ENCODE results near the gene GALR3.

Gene GALR3

DNA sequence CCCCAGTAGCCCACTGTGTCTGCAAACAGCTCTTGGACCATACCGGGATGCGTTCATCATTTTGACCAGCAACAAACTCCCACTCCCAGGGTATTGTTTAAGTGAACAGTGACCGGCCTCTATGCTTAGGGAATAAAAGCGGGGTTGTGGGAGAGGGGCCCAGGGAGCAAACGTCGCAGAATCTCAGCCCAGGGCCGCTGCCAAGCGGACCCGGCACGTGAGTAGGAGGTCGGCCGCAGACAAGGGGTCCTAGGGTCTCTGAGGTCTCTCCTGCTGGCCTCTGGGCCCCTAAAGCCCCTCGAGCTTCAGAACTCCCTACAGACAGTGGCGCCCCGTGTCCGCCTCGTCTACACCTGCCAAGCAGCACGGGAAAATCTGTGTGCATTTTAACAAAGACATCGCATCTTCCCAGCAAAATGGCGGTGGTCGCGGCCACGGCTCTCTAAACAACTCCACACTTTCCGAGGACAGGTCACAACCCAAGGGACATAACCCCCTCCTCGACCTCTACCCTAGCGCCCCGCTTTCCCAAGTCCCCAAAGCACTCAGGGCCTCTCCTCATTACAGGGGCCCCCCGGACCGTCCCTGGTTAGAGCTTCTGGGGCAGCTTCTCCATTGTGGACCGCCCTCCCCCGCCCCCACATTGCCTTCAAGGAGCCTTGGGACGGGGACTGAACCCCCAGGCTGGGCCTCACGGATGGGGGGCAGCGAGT, 19.4 kb upstream of the GALR3 start:
- no peak for DNase-seq

DNA sequence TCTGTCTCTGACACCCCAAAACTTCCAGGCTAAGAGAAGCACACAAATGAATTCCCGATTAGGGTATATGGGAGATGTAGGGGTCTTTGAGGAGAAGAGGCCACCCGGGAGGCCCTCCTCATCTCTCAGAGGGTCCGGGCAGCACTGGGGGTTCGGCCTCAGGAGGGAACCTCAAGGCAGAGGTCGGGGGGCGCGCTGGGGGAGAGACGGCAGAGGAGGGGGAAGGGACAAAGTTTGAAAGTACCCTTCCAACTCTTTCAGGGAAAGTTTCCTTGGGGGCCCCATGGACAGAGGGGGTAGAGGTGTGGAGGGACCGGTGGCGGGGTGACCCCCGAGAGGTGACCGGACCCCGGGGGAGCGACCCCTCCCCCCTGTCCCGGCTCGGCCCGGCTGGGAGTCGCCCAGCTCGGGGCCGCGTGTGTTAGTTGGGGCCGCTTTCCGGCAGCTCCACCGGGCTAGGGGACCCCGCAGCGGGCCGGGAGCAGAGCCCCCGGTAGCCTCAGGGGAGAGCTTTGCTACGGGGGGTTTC, 18.8 kb upstream of the GALR3 start:
- DNase-seq = no peak

DNA sequence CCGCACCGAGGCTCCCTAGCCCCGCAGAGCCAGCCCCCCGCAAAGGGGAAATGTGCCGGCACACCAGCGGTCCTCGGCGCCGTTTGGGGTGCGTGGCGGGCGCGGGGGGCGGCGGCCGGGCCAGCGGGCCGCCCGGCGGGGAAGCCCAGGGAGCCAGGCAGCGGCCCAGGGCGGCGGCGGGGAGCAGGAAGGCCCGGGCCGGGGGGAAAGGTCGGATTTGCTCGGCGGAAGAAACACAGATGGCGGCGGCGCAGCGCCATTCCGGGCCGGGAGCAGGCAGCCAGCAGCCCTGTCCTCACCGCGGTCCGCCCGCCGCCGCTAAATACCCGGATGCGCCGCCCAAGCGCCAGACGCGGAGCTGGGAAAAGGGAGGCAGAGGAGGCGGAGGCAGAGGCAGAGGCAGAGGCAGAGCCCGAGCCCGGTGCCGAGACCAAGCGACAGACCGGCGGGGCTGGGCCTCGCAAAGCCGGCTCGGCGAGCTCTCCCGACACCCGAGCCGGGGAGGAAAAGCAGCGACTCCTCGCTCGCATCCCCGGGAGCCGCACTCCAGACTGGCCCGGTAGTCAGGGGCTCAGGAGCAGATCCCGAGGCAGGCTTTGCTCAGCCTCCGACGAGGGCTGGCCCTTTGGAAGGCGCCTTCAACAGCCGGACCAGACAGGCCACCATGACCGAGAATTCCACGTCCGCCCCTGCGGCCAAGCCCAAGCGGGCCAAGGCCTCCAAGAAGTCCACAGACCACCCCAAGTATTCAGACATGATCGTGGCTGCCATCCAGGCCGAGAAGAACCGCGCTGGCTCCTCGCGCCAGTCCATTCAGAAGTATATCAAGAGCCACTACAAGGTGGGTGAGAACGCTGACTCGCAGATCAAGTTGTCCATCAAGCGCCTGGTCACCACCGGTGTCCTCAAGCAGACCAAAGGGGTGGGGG, 18.0 kb upstream of the GALR3 start:
- DNase-seq = peak; percentile 34

DNA sequence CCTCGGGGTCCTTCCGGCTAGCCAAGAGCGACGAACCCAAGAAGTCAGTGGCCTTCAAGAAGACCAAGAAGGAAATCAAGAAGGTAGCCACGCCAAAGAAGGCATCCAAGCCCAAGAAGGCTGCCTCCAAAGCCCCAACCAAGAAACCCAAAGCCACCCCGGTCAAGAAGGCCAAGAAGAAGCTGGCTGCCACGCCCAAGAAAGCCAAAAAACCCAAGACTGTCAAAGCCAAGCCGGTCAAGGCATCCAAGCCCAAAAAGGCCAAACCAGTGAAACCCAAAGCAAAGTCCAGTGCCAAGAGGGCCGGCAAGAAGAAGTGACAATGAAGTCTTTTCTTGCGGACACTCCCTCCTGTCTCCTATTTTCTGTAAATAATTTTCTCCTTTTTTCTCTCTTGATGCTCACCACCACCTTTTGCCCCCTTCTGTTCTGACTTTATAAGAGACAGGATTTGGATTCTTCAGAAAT, 17.3 kb upstream of the GALR3 start:
- DNase-seq = no peak

DNA sequence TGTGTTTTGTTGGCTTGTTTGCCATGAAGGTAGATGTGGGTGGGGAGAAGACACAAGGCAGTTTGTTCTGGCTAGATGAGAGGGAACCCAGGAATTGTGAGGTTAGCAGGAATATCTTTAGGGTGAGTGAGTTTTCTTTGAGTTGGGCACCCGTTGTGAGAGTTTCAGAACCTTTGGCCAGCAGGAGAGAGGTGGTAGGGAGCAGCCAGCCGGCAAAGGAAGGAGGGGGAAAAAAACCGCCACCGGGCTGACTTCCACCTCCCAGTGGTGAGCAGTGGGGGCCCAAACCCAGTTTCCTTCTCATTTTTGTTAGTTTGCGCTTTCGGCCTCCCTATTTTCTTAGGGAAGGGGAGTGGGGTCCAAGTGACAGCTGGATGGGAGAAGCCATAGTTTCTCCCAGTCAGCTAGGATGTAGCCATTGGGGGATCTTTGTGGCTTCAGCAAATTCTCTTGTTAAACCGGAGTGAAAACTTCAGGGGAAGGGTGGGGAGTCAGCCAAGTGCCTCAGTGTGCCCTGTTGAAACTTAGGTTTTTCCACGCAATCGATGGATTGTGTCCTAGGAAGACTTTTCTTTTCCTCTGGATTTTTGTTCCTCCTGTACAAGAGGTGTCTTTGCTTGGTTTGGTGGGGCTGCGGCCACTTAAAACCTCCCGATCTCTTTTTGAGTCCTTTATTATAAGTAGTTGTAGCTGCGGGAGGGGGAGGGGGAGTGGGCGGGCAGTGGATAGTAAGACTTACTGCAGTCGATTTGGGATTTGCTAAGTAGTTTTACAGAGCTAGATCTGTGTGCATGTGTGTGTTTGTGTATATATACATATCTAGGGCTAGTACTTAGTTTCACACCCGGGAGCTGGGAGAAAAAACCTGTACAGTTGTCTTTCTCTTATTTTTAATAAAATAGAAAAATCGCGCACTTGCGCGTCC, 16.5 kb upstream of the GALR3 start:
- DNase-seq = no peak

DNA sequence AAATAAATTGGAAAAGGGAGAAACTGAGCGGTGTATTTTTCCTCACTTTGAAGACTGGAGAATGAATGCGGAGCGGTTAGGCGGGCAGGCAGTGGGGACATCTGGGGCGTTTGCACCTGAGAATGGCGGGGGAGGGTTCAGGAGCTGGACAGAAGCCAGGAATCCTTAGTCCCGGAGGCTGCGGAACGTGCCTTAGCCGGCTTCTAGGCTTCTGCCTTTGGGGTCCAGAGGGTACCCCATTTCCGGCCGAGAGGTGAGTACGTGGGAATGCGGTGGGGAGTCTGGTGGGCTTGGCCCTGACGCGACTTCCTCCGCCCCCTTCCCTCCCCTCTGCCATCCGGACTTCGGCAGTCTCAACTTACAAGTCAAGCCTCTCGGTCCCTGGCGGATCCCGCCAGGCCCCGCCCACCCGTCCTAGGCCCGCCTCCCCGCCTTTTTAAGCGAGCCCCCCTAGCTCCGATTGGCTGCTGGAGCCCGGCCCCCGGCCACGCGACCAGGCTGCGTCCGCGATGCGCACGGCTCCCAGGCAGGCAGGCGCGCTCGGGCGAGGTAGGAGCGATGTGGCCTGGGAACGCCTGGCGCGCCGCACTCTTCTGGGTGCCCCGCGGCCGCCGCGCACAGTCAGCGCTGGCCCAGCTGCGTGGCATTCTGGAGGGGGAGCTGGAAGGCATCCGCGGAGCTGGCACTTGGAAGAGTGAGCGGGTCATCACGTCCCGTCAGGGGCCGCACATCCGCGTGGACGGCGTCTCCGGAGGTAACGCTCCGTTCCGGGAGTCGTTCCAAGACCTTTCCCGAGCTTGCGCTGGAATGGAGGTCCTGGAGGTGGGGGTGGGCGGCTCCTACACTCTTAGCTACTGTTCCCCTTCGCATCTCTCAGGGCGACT, 15.5 kb upstream of the GALR3 start, which contains the start of gene GCAT:
GCAT (plus strand) TSS at position 525 of the 884 bp plus-strand sequence; CDS start at position 559, 34 bp downstream.
- DNase-seq = peak; percentile 77

DNA sequence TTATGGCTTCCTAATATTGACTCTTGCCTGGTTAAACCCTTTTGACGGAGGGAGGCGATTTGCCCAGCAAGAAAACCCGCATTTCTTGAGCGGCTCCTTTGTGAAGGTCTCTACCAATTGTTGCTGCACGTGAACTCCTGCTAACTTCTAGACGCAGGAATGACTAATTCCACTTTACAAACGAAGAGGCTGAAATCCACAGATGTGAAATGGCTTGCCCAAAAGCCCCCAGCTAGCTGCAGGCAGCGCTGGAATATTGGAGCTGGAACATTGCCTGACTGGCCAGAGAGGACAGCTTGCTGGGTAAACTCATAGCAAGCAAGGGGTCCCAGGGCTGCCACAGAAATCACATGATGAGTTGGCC, 14.9 kb upstream of the GALR3 start:
- no peak for DNase-seq

DNA sequence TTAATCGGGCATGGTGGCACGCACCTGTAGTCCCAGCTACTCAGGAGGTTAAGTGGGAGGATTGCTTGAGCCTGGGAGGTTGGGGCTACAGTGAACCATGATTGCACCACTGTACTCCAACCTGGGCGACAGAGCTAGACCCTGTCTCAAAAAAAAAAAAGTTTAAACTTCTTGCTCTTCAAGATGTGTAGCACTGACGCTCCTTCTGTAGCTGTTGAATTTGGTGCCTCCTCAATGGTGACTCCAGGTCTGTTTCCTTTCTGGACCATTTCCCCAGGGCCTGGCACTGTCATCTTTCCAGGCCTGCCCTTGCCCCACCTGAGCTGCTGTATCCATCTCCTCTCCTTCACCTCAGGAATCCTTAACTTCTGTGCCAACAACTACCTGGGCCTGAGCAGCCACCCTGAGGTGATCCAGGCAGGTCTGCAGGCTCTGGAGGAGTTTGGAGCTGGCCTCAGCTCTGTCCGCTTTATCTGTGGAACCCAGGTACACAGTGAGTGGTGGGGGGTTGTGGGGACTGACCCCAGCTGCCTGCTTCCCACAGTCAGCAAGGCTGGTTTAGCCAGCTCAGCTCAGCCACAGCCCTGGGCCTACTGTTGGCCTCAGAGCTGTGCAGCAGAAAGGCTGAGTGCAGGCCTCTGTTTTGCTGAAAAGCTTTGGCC, 13.4 kb upstream of the GALR3 start:
- DNase-seq = no peak

DNA sequence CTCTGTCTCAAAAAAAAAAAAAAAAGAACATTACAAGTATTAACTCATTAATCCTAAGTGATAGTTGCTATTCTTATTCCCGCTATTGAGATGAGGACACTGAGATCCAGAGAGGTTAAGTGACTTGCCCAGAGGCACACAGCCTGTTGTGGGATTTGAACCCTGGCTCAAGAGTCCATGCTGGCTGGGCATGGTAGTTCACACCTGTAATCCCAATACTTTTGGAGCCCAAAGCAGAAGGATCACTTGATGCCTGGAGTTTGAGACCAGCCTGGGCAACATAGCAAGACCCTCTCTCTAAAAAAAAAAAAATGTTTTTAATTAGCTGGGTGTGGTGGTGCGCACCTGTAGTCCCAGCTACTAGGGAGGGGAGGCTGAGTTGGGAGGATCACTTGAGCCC, 11.3 kb upstream of the GALR3 start:
- DNase-seq = no peak

DNA sequence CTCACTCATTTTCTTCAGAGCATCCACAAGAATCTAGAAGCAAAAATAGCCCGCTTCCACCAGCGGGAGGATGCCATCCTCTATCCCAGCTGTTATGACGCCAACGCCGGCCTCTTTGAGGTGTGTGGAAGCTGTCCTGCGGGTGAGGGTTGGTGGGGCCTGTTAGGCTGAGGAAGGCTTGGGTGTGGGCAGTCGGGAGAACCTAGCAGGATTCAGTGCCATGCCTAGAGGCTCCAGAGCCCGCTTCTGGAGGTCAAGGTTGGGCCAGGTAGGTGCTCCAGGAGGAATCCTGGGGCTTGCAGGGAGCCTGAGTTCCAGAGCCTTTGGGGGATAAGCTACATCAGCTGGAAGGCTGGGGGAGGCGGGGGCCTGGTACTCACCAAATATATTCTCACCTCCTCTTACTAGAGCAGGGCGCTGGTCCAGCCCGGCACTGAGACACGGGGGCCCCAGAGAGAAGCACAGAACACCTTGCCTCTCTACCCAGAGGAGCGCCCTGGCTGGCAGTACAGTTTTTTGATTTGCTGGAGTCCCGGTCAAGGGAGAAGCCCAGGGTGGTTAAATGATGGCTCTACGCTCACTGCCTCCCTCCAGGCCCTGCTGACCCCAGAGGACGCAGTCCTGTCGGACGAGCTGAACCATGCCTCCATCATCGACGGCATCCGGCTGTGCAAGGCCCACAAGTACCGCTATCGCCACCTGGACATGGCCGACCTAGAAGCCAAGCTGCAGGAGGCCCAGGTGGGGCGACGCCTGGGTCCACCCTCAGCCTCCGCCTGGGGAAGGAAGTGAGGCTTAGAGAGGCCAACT, 10.1 kb upstream of the GALR3 start:
- no peak for DNase-seq

DNA sequence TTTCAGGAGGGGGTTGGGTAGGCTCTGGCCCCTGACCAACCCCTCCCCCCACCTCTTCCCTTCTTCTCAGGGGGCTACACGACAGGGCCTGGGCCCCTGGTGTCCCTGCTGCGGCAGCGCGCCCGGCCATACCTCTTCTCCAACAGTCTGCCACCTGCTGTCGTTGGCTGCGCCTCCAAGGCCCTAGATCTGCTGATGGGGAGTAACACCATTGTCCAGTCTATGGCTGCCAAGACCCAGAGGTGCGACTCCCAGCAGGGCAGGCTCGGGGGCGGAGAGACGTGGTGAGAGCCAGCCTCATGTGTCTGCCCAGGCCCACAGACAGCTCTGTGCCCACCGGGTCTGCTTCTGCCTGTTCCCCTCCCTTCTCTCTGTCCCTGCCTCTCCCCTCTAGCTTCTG, 7.6 kb upstream of the GALR3 start:
- DNase-seq = no peak

DNA sequence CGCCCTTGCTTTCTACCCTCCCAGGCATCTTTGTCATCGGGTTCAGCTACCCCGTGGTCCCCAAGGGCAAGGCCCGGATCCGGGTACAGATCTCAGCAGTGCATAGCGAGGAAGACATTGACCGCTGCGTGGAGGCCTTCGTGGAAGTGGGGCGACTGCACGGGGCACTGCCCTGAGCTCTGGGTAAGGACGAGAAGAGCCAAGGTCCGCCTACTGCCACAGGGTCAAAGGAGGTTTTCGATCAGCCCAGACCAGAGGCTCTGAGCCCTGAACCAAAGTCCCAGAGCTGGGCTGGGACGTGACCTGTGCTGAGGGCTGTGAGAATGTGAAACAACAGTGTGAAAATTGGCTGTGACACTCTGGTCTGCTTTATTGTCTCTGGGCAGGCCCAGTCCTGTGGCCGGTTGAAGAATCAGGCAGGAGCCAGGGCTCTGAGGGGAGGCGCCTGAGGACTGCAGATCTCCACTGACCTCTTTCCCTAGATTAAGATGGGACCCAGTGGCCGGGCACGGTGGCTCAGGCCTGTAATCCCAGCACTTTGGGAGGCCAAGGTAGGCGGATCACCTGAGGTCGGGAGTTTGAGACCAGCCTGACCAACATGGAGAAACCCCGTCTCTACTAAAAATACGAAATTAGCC, 6.5 kb upstream of the GALR3 start:
- DNase-seq = no peak

DNA sequence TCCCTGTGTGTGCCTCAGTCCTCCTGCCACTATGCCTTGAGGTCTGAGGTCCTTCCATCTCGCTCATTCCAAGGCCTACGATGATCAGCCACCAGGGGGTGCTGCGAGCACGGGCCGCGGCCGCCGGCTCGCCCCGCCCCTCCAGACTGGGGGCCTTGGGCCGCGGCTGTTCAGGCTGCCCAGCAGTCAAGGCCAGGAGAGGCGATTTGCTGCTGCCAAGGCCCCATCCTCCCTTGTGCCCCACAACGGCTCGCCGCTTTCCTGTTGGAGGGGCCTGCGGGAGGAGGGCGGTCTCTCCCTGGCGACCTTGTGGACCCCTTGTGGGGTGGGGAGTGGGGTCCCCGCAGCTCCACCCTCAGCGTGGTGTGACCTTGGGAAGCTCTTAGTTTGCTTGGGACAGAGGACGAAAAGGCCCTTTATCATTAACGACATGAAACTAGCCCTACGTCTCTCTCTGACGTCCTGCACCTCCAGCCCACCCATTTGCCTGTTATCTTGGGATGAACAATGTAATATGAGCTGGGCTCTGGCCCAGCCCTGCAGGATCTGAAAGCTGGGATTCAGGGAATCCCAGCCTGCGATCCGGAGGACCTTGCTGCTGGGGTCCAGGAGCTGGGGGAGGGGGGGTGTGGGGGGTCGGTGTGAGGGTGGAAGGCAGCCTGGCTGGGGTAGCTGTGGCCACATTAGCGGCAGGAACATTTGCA, 5.3 kb upstream of the GALR3 start:
- peak; percentile 82 for DNase-seq

DNA sequence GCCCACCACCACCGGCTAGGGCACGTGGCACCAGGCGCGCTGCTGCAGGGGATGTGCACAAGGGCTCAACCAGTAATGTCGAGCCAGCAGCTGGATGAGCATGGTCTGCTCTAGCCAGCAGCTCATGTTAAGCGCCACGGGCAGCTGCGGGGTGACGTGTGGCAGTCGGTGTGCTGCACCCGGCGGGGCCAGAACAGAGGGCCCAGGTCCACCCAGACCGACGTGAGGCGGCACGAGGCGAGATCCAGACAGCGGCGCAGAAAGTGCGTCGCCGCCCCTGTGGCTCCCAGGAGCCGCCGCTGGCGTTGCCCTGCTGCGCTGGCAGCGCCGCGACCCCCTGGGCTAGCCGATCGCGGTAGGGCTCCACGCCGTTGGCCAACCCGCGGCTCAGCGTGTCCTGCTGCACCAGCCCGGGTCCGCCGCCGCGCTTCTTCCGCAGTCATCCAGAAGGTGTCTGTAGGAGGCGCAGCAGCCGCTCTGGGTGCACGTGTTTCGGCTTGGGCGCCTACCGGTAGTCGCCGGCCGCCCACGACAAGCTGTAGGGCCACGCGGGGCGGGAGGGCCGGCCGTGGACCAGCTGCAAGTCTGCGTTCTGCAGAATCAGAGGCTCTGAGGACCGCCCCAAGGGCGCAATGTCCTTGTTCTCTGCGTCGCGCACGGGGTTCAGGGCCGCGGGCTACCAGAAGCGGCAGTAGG, 4.6 kb upstream of the GALR3 start:
- DNase-seq = peak; percentile 52

DNA sequence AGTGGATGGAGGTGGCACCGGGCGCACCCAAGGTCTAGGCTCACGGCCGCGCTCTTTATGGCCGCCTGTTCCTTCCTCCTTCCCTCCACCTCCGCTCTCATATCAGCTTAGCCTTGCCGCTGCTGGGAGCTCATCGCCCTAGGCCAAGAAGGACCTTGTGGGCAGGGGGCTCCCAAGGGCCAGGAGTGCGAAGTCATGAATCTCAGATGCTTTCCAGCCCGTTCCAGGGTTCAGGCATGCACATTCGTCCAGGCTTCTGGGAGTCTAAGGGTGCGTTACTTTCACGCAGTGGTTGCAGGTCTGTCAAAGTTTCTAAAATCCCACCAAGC, 4.1 kb upstream of the GALR3 start:
- DNase-seq = no peak

DNA sequence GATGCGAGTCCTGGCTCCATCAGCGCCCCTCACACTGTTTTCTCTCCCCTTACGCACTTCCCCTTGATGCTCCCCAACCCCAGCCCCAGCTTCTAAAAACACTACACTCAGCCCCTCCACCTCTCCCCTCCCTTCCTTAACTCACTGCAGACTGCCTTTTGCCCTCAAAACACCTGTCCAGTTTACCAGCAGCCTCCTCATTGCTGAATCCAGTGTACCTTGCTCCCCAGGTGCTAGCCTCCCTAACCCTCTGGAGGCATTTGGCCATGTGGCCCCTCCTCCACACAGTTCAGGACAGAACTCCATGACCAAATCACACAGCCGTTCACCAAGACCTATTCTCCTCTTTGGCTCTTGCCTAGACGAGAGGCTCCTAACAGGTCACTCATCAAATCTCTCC, 2.8 kb upstream of the GALR3 start:
- no peak for DNase-seq

DNA sequence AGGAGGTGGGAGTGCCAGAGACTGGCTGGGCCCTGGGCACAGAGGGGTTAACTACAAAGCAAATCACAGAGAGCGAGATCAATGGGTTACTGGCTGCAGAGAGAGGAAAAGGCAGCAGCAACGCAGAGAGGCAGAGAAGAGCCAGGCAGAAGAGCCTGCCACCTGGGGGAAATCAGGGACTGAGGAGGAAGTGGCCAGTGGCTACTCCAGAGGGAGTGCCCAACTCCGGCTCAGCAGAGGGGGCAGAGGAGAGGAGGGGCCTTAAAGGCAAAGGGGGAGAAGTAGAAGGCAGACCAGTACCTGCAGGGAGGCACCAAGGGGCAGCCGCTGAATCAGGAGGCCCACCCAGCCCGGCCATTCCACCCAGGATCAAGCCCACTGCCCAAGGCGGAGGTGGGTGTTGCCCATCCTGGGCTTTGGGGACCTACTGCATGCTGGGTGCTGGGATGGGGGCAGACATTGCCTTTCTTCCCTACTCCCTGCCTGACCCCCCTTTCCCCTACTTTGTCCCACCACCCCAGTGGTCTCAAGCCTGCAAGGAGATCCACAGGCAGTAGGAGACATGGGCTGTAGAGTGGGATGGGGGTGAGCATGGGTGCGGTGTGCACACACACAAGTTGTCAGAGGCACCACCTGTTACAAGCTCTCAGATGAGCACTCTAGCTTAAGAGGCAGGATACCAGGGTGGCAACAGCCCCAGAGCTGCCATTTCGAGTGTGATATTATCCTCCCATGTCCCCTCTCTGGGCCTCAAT, 926 bp upstream of the GALR3 start:
- no peak for DNase-seq

Data from activated gamma-delta T cell treated with Interleukin-2 at 50 U/mL for 16 hours (primary cell).